OCI-LY1 (cell line): Measurements from ENCODE around the gene DENND4A.

Experiments
- EZH2 ChIP-seq: fragments of 200-600 bp; sonication (generic), shearing (Covaris generic); IDR thresholded peaks from 2 replicates; pipeline ENCODE4 v1.8.0; 2017; ENCODE audit warnings: borderline replicate concordance, mixed run types, mild to moderate bottlenecking, antibody characterized with exemption, low read length, moderate library complexity, mixed read lengths
- TF ChIP-seq, protein P1 (sequence below): fragments of 200-600 bp; sonication (generic), shearing (Covaris generic); IDR thresholded peaks from 2 replicates; pipeline ENCODE4 v1.5.1; 2017; ENCODE audit warnings: mild to moderate bottlenecking, antibody characterized with exemption, low read length, moderate library complexity, mixed read lengths

GRCh38 chr15:65632780-65633375, 159.2 kb downstream of the DENND4A start:
- TF ChIP-seq, protein P1, sequence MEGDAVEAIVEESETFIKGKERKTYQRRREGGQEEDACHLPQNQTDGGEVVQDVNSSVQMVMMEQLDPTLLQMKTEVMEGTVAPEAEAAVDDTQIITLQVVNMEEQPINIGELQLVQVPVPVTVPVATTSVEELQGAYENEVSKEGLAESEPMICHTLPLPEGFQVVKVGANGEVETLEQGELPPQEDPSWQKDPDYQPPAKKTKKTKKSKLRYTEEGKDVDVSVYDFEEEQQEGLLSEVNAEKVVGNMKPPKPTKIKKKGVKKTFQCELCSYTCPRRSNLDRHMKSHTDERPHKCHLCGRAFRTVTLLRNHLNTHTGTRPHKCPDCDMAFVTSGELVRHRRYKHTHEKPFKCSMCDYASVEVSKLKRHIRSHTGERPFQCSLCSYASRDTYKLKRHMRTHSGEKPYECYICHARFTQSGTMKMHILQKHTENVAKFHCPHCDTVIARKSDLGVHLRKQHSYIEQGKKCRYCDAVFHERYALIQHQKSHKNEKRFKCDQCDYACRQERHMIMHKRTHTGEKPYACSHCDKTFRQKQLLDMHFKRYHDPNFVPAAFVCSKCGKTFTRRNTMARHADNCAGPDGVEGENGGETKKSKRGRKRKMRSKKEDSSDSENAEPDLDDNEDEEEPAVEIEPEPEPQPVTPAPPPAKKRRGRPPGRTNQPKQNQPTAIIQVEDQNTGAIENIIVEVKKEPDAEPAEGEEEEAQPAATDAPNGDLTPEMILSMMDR, result no peak
- TF ChIP-seq EZH2, result no peak
